HEK293 (cell line): ENCODE results near the gene CACNA2D3.

Source experiments
- CTCF ChIA-PET: fragments of 350-600 bp; formaldehyde crosslinking; extraction: SDS; loops from one replicate; lab custom pipeline; 2021; ENCODE audit warnings: antibody characterized with exemption; lab: Yijun Ruan, JAX
- POLR2A ChIA-PET: fragments of 300-600 bp; formaldehyde crosslinking; extraction: SDS; loops from one replicate; lab custom pipeline; 2020; ENCODE audit warnings: antibody characterized with exemption, inconsistent platforms; lab: Yijun Ruan, JAX
- H3K27ac ChIP-seq: fragments of 200-500 bp; sonication (Bioruptor generic); 2 replicates; pipeline ENCODE4 v1.5.1; 2014; ENCODE audit warnings: low read depth, low read length, control low read depth, inconsistent platforms; ENCODE audit errors: extremely low read depth
- H3K36me3 ChIP-seq, 2 experiments: fragments of 200-500 bp in 1 of 2; sonication (Bioruptor generic) in 1 of 2; 1 replicate in 1 of 2; 2 replicates in 1 of 2; pipeline ENCODE4 v1.5.1; 2014 to 2017; ENCODE audit warnings: inconsistent platforms in 2 of 2, low read length in 2 of 2; ENCODE audit not compliant: control insufficient read depth in 2 of 2, insufficient read depth in 1 of 2
- H3K4me1 ChIP-seq: fragments of 200-500 bp; sonication (Bioruptor generic); 2 replicates; pipeline ENCODE4 v1.5.1; 2014; ENCODE audit warnings: mild to moderate bottlenecking, low read length, inconsistent platforms; ENCODE audit not compliant: control insufficient read depth, insufficient read depth
- H3K4me3 ChIP-seq: 2 replicates; pipeline ENCODE4 v1.5.1; 2011; ENCODE audit warnings: low read depth, mild to moderate bottlenecking, control low read depth, low read length, moderate library complexity
- H3K9me3 ChIP-seq: fragments of 200-500 bp; sonication (Bioruptor generic); 2 replicates; pipeline ENCODE4 v1.5.1; 2014; ENCODE audit warnings: low read depth, low read length, inconsistent platforms; ENCODE audit not compliant: control insufficient read depth, insufficient read depth
- BCL11A ChIP-seq: fragments of 450-650 bp; formaldehyde crosslinking; IDR thresholded peaks from 2 replicates; pipeline ENCODE4 v1.5.1; 2016; ENCODE audit warnings: low read depth, missing biosample characterization, missing genetic modification characterization
- HIC1 ChIP-seq: fragments of 450-650 bp; formaldehyde crosslinking; IDR thresholded peaks from 2 replicates; pipeline ENCODE4 v1.5.1; 2016; ENCODE audit warnings: missing biosample characterization, missing genetic modification characterization
- KLF9 ChIP-seq: fragments of 450-650 bp; formaldehyde crosslinking; IDR thresholded peaks from 2 replicates; pipeline ENCODE4 v1.5.1; 2016; ENCODE audit warnings: missing biosample characterization, missing genetic modification characterization, low read depth
- PRDM1 ChIP-seq: fragments of 450-650 bp; formaldehyde crosslinking; IDR thresholded peaks from 2 replicates; pipeline ENCODE4; 2016; ENCODE audit warnings: missing biosample characterization, missing genetic modification characterization
- ZBTB26 ChIP-seq: fragments of 450-650 bp; formaldehyde crosslinking; optimal IDR thresholded peaks from 2 replicates; pipeline ENCODE3; 2016; ENCODE audit warnings: missing biosample characterization, mild to moderate bottlenecking, missing genetic modification characterization
- ZBTB44 ChIP-seq: fragments of 450-650 bp; IDR thresholded peaks from 2 replicates; pipeline ENCODE4 v1.5.1; 2018; ENCODE audit warnings: missing biosample characterization, mild to moderate bottlenecking, missing genetic modification characterization
- ZFP69B ChIP-seq: fragments of 450-650 bp; formaldehyde crosslinking; IDR thresholded peaks from 2 replicates; pipeline ENCODE4 v1.5.1; 2016; ENCODE audit warnings: missing biosample characterization, missing genetic modification characterization
- ZNF16 ChIP-seq: fragments of 450-650 bp; formaldehyde crosslinking; IDR thresholded peaks from 2 replicates; pipeline ENCODE4 v1.5.1; 2016; ENCODE audit warnings: low read depth, missing biosample characterization, missing genetic modification characterization
- ZNF18 ChIP-seq: fragments of 450-650 bp; formaldehyde crosslinking; IDR thresholded peaks from 2 replicates; pipeline ENCODE4 v1.5.1; 2016; ENCODE audit warnings: missing biosample characterization, missing genetic modification characterization
- ZNF248 ChIP-seq: fragments of 450-650 bp; formaldehyde crosslinking; IDR thresholded peaks from 2 replicates; pipeline ENCODE4 v1.5.1; 2017; ENCODE audit warnings: missing biosample characterization, missing genetic modification characterization
- ZNF473 ChIP-seq: fragments of 450-650 bp; formaldehyde crosslinking; IDR thresholded peaks from 2 replicates; pipeline ENCODE4 v1.5.1; 2017; ENCODE audit warnings: missing biosample characterization, missing genetic modification characterization
- ZNF623 ChIP-seq: fragments of 450-650 bp; formaldehyde crosslinking; IDR thresholded peaks from 2 replicates; pipeline ENCODE4 v1.5.1; 2016; ENCODE audit warnings: missing biosample characterization, missing genetic modification characterization
- ZNF747 ChIP-seq: fragments of 450-650 bp; formaldehyde crosslinking; IDR thresholded peaks from 2 replicates; pipeline ENCODE4 v1.5.1; 2016; ENCODE audit warnings: missing biosample characterization, missing genetic modification characterization
- ZNF830 ChIP-seq: fragments of 450-650 bp; IDR thresholded peaks from 2 replicates; pipeline ENCODE4 v1.5.0; 2018; ENCODE audit warnings: missing biosample characterization, missing genetic modification characterization, low read depth, mild to moderate bottlenecking, moderate library complexity
- ZSCAN4 ChIP-seq: fragments of 450-650 bp; formaldehyde crosslinking; IDR thresholded peaks from 2 replicates; pipeline ENCODE4 v1.5.1; 2017; ENCODE audit warnings: missing biosample characterization, missing genetic modification characterization

Gene CACNA2D3

GRCh38 chr3:54714035-54714434 is 591.7 kb downstream of the CACNA2D3 start:
- ChIA-PET POLR2A (no interaction called here), CTCF (no interaction called here)
- no peaks in the 10 kb centered on the region for H3K9me3 ChIP-seq
- no peak overlapping the region for H3K27ac ChIP-seq
- TF ChIP-seq ZNF830 (tag by site-specific recombination) (no peak), KLF9 (tag by site-specific recombination) (no peak), ZBTB26 (tag by site-specific recombination) (no peak)
- no peaks in the 10 kb centered on the region for H3K4me1 ChIP-seq
- H3K36me3 ChIP-seq, result no peaks in the 10 kb centered on the region
- H3K4me3 ChIP-seq, result no peak overlapping the region

- no peaks in the 10 kb centered on the region for H3K4me1 ChIP-seq
- CTCF ChIA-PET, result no interaction called here
- TF ChIP-seq ZNF18, result peak; percentile 52; the same call in 1 of the 2 replicates
- peak; percentile 84 for TF ChIP-seq ZSCAN4 (tag by site-specific recombination)
- no peak for TF ChIP-seq ZFP69B
- TF ChIP-seq, all 188 proteins: peak for 2
- Histone ChIP-seq H3K9me3 (no peaks in the 10 kb centered on the region), H3K36me3 (no peaks in the 10 kb centered on the region), H3K4me3 (no peak overlapping the region), H3K27ac (no peak overlapping the region)
- POLR2A ChIA-PET, result no interaction called here
Observed at GRCh38 chr3:54717506-54717905, 595.2 kb downstream of the CACNA2D3 start.

- ChIA-PET CTCF (no interaction called here), POLR2A (no interaction called here)
- no peaks in the 10 kb centered on the region for H3K9me3 ChIP-seq
- H3K4me1 ChIP-seq, result no peaks in the 10 kb centered on the region
- no peaks in the 10 kb centered on the region for H3K36me3 ChIP-seq
- no peak for TF ChIP-seq BCL11A (tag by site-specific recombination)
- TF ChIP-seq ZNF623 (tag by site-specific recombination), result no peak
- no peak for TF ChIP-seq HIC1
- no peak for TF ChIP-seq ZBTB44 (tag by site-specific recombination)
- TF ChIP-seq ZNF747 (tag by site-specific recombination), result no peak
- TF ChIP-seq ZNF248 (tag by site-specific recombination), result no peak
- TF ChIP-seq ZNF473 (tag by site-specific recombination), result no peak
- no peak for TF ChIP-seq PRDM1
- no peak for TF ChIP-seq ZNF16 (tag by site-specific recombination)
- no peak overlapping the region for H3K4me3 ChIP-seq
- no peak overlapping the region for H3K27ac ChIP-seq
Observed at GRCh38 chr3:54719914-54720313, 597.6 kb downstream of the CACNA2D3 start.
